ENCODE measurements around the gene TAF1B.

The TAF1B gene

GRCh38 chr2:9970200-9971044, 127.1 kb downstream of the TAF1B start:
- no peak for DNase-seq

GRCh38 chr2:9971105-9971818, 128.0 kb downstream of the TAF1B start:
- no peak for DNase-seq

GRCh38 chr2:9971890-9972289, 128.6 kb downstream of the TAF1B start:
- no peak for DNase-seq

- no peak for DNase-seq
Observed at GRCh38 chr2:9972621-9973479, 129.6 kb downstream of the TAF1B start.

GRCh38 chr2:9973690-9974089, 130.4 kb downstream of the TAF1B start:
- no peak for DNase-seq

GRCh38 chr2:9974343-9974742, 131.1 kb downstream of the TAF1B start:
- no peak for DNase-seq

- DNase-seq = no peak
Observed at GRCh38 chr2:9975328-9975727, 132.1 kb downstream of the TAF1B start.

- no peak for DNase-seq
Observed at GRCh38 chr2:9975805-9976447, 132.7 kb downstream of the TAF1B start.

GRCh38 chr2:9979977-9980376, 136.7 kb downstream of the TAF1B start:
- no peak for DNase-seq

- no peak for DNase-seq
Observed at GRCh38 chr2:9980520-9980919, 137.2 kb downstream of the TAF1B start.

- DNase-seq = no peak
Observed at GRCh38 chr2:9981655-9982054, 138.4 kb downstream of the TAF1B start.

- no peak for DNase-seq
Observed at GRCh38 chr2:9982248-9982647, 139.0 kb downstream of the TAF1B start.

- DNase-seq = no peak
Observed at GRCh38 chr2:9982891-9983290, 139.6 kb downstream of the TAF1B start.

- DNase-seq = no peak
Observed at GRCh38 chr2:9983401-9984216, 140.3 kb downstream of the TAF1B start.

Measured in CD4-positive, alpha-beta T cell treated with Interferon gamma for 1 hour (primary cell).